H1 (cell line): ENCODE measurements around the gene APP. TPM values are rescaled to one million over a fixed set of nuclear protein-coding genes. Genes with fewer than 3 reads are reported as not detected.
A peak's percentile ranks its signal among the peaks of the same experiment; 100 is the strongest.

ENCODE experiments used
- CTCF ChIA-PET: fragments of 300-600 bp; sonication (Branson Sonifier 250); formaldehyde crosslinking; loops from one replicate; lab custom pipeline; 2021; ENCODE audit not compliant: partially characterized antibody; lab: Charles Lee
- POLR2A ChIA-PET: fragments of 300-600 bp; sonication (Branson Sonifier 250); formaldehyde crosslinking; loops from one replicate; lab custom pipeline; 2021; ENCODE audit warnings: inconsistent platforms; ENCODE audit not compliant: partially characterized antibody; lab: Charles Lee
- DNase-seq, 2 experiments: peaks; one replicate each; pipeline versions ENCODE4 v3.0.0 to v3.0.0-alpha.2; 2010 to 2022; ENCODE audit warnings: low spot score in 2 of 2, low read depth in 1 of 2, mixed read lengths in 1 of 2
- FAIRE-seq: peaks from 2 replicates; lab custom pipeline; 2011; peaks lifted over from hg19 to GRCh38; lab: Jason Lieb, UNC
- H2AFZ ChIP-seq: 2 replicates; pipeline ENCODE4 v1.8.1; 2012; ENCODE audit warnings: low read length, inconsistent platforms
- H2AK5ac ChIP-seq: 2 replicates; pipeline ENCODE4 v1.6.1; 2013; ENCODE audit warnings: low read depth, low read length
- H2BK120ac ChIP-seq: replicated peaks from 2 replicates; pipeline ENCODE3; 2013; ENCODE audit warnings: low read depth, low read length, inconsistent platforms
- H2BK12ac ChIP-seq: 2 replicates; pipeline ENCODE4 v1.6.1; 2013; ENCODE audit warnings: low read depth, low read length
- H2BK15ac ChIP-seq: 2 replicates; pipeline ENCODE4 v1.6.1; 2013; ENCODE audit warnings: low read length
- H2BK20ac ChIP-seq: 2 replicates; pipeline ENCODE4 v1.6.1; 2013; ENCODE audit warnings: low read length
- H2BK5ac ChIP-seq: 2 replicates; pipeline ENCODE4 v1.6.1; 2013; ENCODE audit warnings: low read depth, low read length
- H3K14ac ChIP-seq: 2 replicates; pipeline ENCODE4 v1.6.1; 2013; ENCODE audit warnings: inconsistent platforms; ENCODE audit not compliant: insufficient read length
- H3K18ac ChIP-seq: 2 replicates; pipeline ENCODE4 v1.6.1; 2013; ENCODE audit warnings: low read length; ENCODE audit errors: extremely low read depth
- H3K23ac ChIP-seq: 2 replicates; pipeline ENCODE4 v1.6.1; 2013; ENCODE audit warnings: inconsistent platforms; ENCODE audit not compliant: insufficient read length
- H3K23me2 ChIP-seq: 2 replicates; pipeline ENCODE4 v1.6.1; 2013; ENCODE audit warnings: low read depth, low read length
- H3K27ac ChIP-seq: 2 replicates; pipeline ENCODE4 v1.6.1; 2011; ENCODE audit warnings: low read depth, low read length, inconsistent platforms
- H3K27me3 ChIP-seq, 4 experiments: replicated peaks in 1 of 4; 1 replicate in 1 of 4; 2 replicates in 3 of 4; pipeline versions ENCODE4 v1.6.1 to v1.8.1; 2011 to 2013; ENCODE audit warnings: low read length in 3 of 4, mild to moderate bottlenecking in 3 of 4, inconsistent platforms in 2 of 4, mixed read lengths in 2 of 4, moderate library complexity in 1 of 4; ENCODE audit not compliant: control insufficient read depth in 3 of 4, insufficient read depth in 3 of 4; ENCODE audit errors: extremely low read depth in 1 of 4
- H3K36me3 ChIP-seq, 4 experiments: 2 replicates each; pipeline versions ENCODE4 v1.6.1 to v1.8.1; 2011 to 2013; ENCODE audit warnings: mild to moderate bottlenecking in 4 of 4, low read length in 3 of 4, moderate library complexity in 2 of 4, control low read depth in 1 of 4, inconsistent platforms in 1 of 4; ENCODE audit not compliant: insufficient read depth in 4 of 4, control insufficient read depth in 2 of 4
- H3K4ac ChIP-seq: replicated peaks from 2 replicates; pipeline ENCODE3; 2013; ENCODE audit warnings: low read length, low read depth, mixed read lengths, inconsistent platforms; ENCODE audit not compliant: insufficient read length
- H3K4me1 ChIP-seq, 4 experiments: replicated peaks in 1 of 4; 1 replicate in 1 of 4; 2 replicates in 3 of 4; pipeline versions ENCODE4 v1.6.1 to v1.8.1; 2011 to 2013; ENCODE audit warnings: low read length in 3 of 4, inconsistent platforms in 2 of 4, mixed read lengths in 1 of 4; ENCODE audit not compliant: insufficient read depth in 4 of 4, control insufficient read depth in 3 of 4
- H3K4me2 ChIP-seq, 2 experiments: 2 replicates each; pipeline versions ENCODE4 v1.6.1 to v1.8.1; 2011 to 2013; ENCODE audit warnings: low read depth in 2 of 2, low read length in 2 of 2, control low read depth in 1 of 2, inconsistent platforms in 1 of 2, mild to moderate bottlenecking in 1 of 2; ENCODE audit not compliant: insufficient read depth in 1 of 2
- H3K4me3 ChIP-seq, 4 experiments: fragments of 200-600, 300-600 bp in 1 of 4; sonication (generic), shearing (Covaris generic), sonication (Bioruptor Twin) in 1 of 4; 2 replicates each; pipeline versions ENCODE4 v1.5.1 to v1.8.1; 2011 to 2016; ENCODE audit warnings: low read length in 4 of 4, low read depth in 3 of 4, control low read depth in 2 of 4, inconsistent platforms in 2 of 4, mild to moderate bottlenecking in 2 of 4, mixed read lengths in 1 of 4, moderate library complexity in 1 of 4; ENCODE audit not compliant: insufficient read depth in 2 of 4; ENCODE audit errors: extremely low read depth in 1 of 4
- H3K56ac ChIP-seq: replicated peaks from 2 replicates; pipeline ENCODE3; 2013; ENCODE audit warnings: low read depth, mild to moderate bottlenecking, mixed read lengths, low read length, inconsistent platforms; ENCODE audit not compliant: insufficient read length
- H3K79me1 ChIP-seq: 2 replicates; pipeline ENCODE4 v1.6.1; 2013; ENCODE audit warnings: low read depth, low read length, control low read depth
- H3K79me2 ChIP-seq, 2 experiments: 2 replicates each; pipeline versions ENCODE4 v1.6.1 to v1.8.1; 2012 to 2013; ENCODE audit warnings: low read length in 2 of 2, mild to moderate bottlenecking in 2 of 2, inconsistent platforms in 1 of 2; ENCODE audit not compliant: insufficient read depth in 2 of 2, control insufficient read depth in 1 of 2
- H3K9ac ChIP-seq, 4 experiments: replicated peaks in 1 of 4; 1 replicate in 1 of 4; 2 replicates in 3 of 4; pipeline versions ENCODE4 v1.6.1 to v1.8.1; 2011 to 2013; ENCODE audit warnings: low read depth in 3 of 4, low read length in 3 of 4, control low read depth in 2 of 4, mild to moderate bottlenecking in 2 of 4, moderate library complexity in 2 of 4, inconsistent platforms in 1 of 4; ENCODE audit errors: extremely low read depth in 1 of 4
- H3K9me3 ChIP-seq, 2 experiments: 2 replicates each; pipeline versions ENCODE4 v1.6.1 to v1.8.1; 2012 to 2013; ENCODE audit warnings: mild to moderate bottlenecking in 2 of 2, moderate library complexity in 2 of 2, control low read depth in 1 of 2, inconsistent platforms in 1 of 2, low read depth in 1 of 2, low read length in 1 of 2, mixed read lengths in 1 of 2; ENCODE audit not compliant: insufficient read depth in 2 of 2
- H4K20me1 ChIP-seq, 2 experiments: replicated peaks in 1 of 2; 2 replicates each; pipeline versions ENCODE3 to v1.8.1; 2011 to 2013; ENCODE audit warnings: inconsistent platforms in 2 of 2, low read length in 2 of 2, mild to moderate bottlenecking in 1 of 2; ENCODE audit not compliant: insufficient read depth in 2 of 2, control insufficient read depth in 1 of 2
- H4K5ac ChIP-seq: 2 replicates; pipeline ENCODE4 v1.6.1; 2013; ENCODE audit warnings: low read length, low read depth, mixed read lengths, inconsistent platforms; ENCODE audit not compliant: insufficient read length
- H4K8ac ChIP-seq: 2 replicates; pipeline ENCODE4 v1.8.0; 2013; ENCODE audit warnings: mild to moderate bottlenecking, moderate library complexity, low read length, inconsistent platforms; ENCODE audit not compliant: insufficient read depth; ENCODE audit errors: extremely low read depth
- H4K91ac ChIP-seq: replicated peaks from 2 replicates; pipeline ENCODE3; 2013; ENCODE audit warnings: low read length, mixed read lengths, inconsistent platforms; ENCODE audit not compliant: insufficient read length
- BRCA1 ChIP-seq: IDR thresholded peaks from 2 replicates; pipeline ENCODE4 v1.6.1; 2012; ENCODE audit warnings: low read depth, low read length, improper control_type of control experiment
- GABPA ChIP-seq: IDR thresholded peaks from 2 replicates; pipeline ENCODE4 v1.6.1; 2011; ENCODE audit warnings: mild to moderate bottlenecking, low read length, moderate library complexity, borderline replicate concordance; ENCODE audit not compliant: insufficient read depth
- WGBS, 2 experiments: shearing (Covaris generic) in 1 of 2; methylation state at CpG; one replicate each; pipeline versions ENCODE4 v1.1.6 to v1.1.7; 2013 to 2015; ENCODE audit warnings: low lambda C conversion rate in 2 of 2, mixed read lengths in 2 of 2, inconsistent platforms in 1 of 2, low coverage in 1 of 2, missing lambda C conversion rate in 1 of 2; ENCODE audit not compliant: insufficient replicate concordance in 2 of 2, insufficient coverage in 1 of 2, insufficient read length in 1 of 2; ENCODE audit errors: extremely low coverage in 1 of 2, missing lambda C conversion rate in 1 of 2; 5-methylcytosine and 5-hydroxymethylcytosine counted together
- polyA plus RNA-seq, 7 experiments: library from polyadenylated mRNA; depleted of rRNA in 3 of 7; stranded (reverse) in 5 of 7; unstranded in 2 of 7; fragments of >200 nt in 5 of 7; fragments of 200-250 nt in 2 of 7; gene quantifications; 1 replicate in 5 of 7; 2 replicates in 1 of 7; 4 replicates in 1 of 7; pipeline versions ENCODE4 v1.2.1 to v1.2.3, GENCODE V29; 2011 to 2013; ENCODE audit warnings: missing spikeins in 2 of 7, mixed read lengths in 2 of 7
- total RNA-seq: library from RNA; stranded (reverse); fragmentation: NEBNext Ultra II Directional; extraction: Animal tissue kit (Norgen Biotek cat#: 25700); gene quantifications from 2 replicates; pipeline ENCODE4 v1.2.1, GENCODE V29; 2021

Gene APP
- total and polyA plus RNA-seq, 2 of the 8 experiments (the other 6 are each of a cell fraction or from before 2014, with no cell fraction given): 375 to 551 TPM

GRCh38 chr21:26126168-26126553, 44.4 kb downstream of the APP start:
- Histone ChIP-seq H4K8ac (no peak overlapping the region), H3K27me3 (no peaks in the 10 kb centered on the region), H3K4me2 (peak overlapping the region; percentile 17; a peak in 2 of 4 replicates), H3K36me3 (no peaks in the 10 kb centered on the region), H4K5ac (no peak overlapping the region), H2BK5ac (no peak overlapping the region), H3K56ac (no peak overlapping the region), H3K9ac (no peak overlapping the region), H4K20me1 (peaks cover 22 to 29% of the 10 kb centered on the region in 2 experiments), H3K79me2 (peaks cover 7 to 97% of the 10 kb centered on the region in 2 experiments; a peak in 3 of 4 replicates), H2BK15ac (no peak overlapping the region), H3K4me3 (no peak overlapping the region), H3K23me2 (no peaks in the 10 kb centered on the region), H3K79me1 (peaks cover 3% of the 10 kb centered on the region), H2BK120ac (no peak overlapping the region), H2AK5ac (no peak overlapping the region), H3K4me1 (peaks cover 5 to 28% (median 23%) of the 10 kb centered on the region in 4 experiments; a peak in 6 of 7 replicates), H3K23ac (no peak overlapping the region), H3K14ac (no peak overlapping the region), H2AFZ (no peak overlapping the region), H3K27ac (no peak overlapping the region), H4K91ac (no peak overlapping the region), H3K9me3 (no peaks in the 10 kb centered on the region), H3K4ac (no peak overlapping the region), H2BK20ac (no peak overlapping the region), H2BK12ac (no peak overlapping the region), H3K18ac (no peak overlapping the region)
- 82% methylated on average over 4 of the region's 4 CpGs; no CpG with 5 or more reads in 1 of the 2 experiments for WGBS, 2 experiments
- FAIRE-seq (no peak), DNase-seq (no peak)
- CTCF ChIA-PET: interaction anchor here (1.3 kb wide), 1 partner anchor 243 kb away, joined by 3 read pairs; no protein-coding TSS in a partner anchor
- POLR2A ChIA-PET: interaction anchor here (1.0 to 1.5 kb wide), 2 partner anchors 9 to 43 kb away, joined by 3 read pairs; no protein-coding TSS in a partner anchor
- no peak for TF ChIP-seq BRCA1
- no peak for TF ChIP-seq GABPA
